ENCODE data around the gene COG7. TPM values are rescaled to one million over a fixed set of nuclear protein-coding genes. Genes with fewer than 3 reads are reported as not detected.

COG7 gene
- total and polyA plus RNA-seq, 3 donors from 2014 or later = 21.5 to 40.7 (median 35.1) TPM

GRCh38 chr16:23348579-23349469 lies 104.2 kb downstream of the COG7 start:
- Histone ChIP-seq H3K4me3 (no peak overlapping the region), H3K27ac (no peak overlapping the region), H3K27me3 (no peaks in the 10 kb centered on the region), H3K9me3 (no peaks in the 10 kb centered on the region), H3K4me1 (no peaks in the 10 kb centered on the region), H3K36me3 (ENCODE audit: low read depth, missing control alignments) (no peaks in the 10 kb centered on the region)
- intact Hi-C loops (cut with DNase I; ENCODE audit: low total_unique reads) = no loop called here
- DNase-seq = no peak
- TF ChIP-seq POLR2A (IDR thresholded peaks at IDR 0.05) (no peak), CTCF (IDR thresholded peaks at IDR 0.05) (no peak)
- WGBS, 2 donors = 63 to 71% methylated on average over 18 of the region's 18 CpGs

- H3K36me3 ChIP-seq (ENCODE audit: low read depth, missing control alignments) = no peaks in the 10 kb centered on the region
- no peak overlapping the region for H3K4me3 ChIP-seq
- DNase-seq = no peak
- no peaks in the 10 kb centered on the region for H3K27me3 ChIP-seq
- no peak for TF ChIP-seq CTCF (IDR thresholded peaks at IDR 0.05)
- no peak for TF ChIP-seq POLR2A (IDR thresholded peaks at IDR 0.05)
- H3K9me3 ChIP-seq = no peaks in the 10 kb centered on the region
- WGBS, 2 donors = 83 to 93% methylated on average over 5 of the region's 5 CpGs
- H3K27ac ChIP-seq = no peak overlapping the region
- intact Hi-C loops (cut with DNase I; ENCODE audit: low total_unique reads) = no loop called here
- no peaks in the 10 kb centered on the region for H3K4me1 ChIP-seq
These were observed 107.8 kb downstream of the COG7 start for GRCh38 chr16:23345237-23345636.

- Histone ChIP-seq H3K27ac (no peak overlapping the region), H3K9me3 (no peaks in the 10 kb centered on the region), H3K4me3 (no peak overlapping the region), H3K4me1 (no peaks in the 10 kb centered on the region), H3K36me3 (ENCODE audit: low read depth, missing control alignments) (no peaks in the 10 kb centered on the region), H3K27me3 (no peaks in the 10 kb centered on the region)
- DNase-seq = no peak
- WGBS, 2 donors = 66 to 72% methylated on average over 5 of the region's 5 CpGs
- TF ChIP-seq POLR2A (IDR thresholded peaks at IDR 0.05) (no peak), CTCF (IDR thresholded peaks at IDR 0.05) (no peak)
- intact Hi-C loops (cut with DNase I; ENCODE audit: low total_unique reads) = no loop called here
These were observed 109.1 kb downstream of the COG7 start for GRCh38 chr16:23343643-23344612.

GRCh38 chr16:23342083-23342640 lies 110.8 kb downstream of the COG7 start:
- no peaks in the 10 kb centered on the region for H3K27me3 ChIP-seq
- 63 to 74% methylated on average over 5 of the region's 5 CpGs for WGBS, 2 donors
- intact Hi-C loops (cut with DNase I; ENCODE audit: low total_unique reads) = no loop called here
- H3K27ac ChIP-seq = no peak overlapping the region
- TF ChIP-seq POLR2A (IDR thresholded peaks at IDR 0.05) = no peak
- TF ChIP-seq CTCF (IDR thresholded peaks at IDR 0.05) = no peak
- H3K4me3 ChIP-seq = no peak overlapping the region
- H3K9me3 ChIP-seq = no peaks in the 10 kb centered on the region
- no peaks in the 10 kb centered on the region for H3K4me1 ChIP-seq
- DNase-seq = no peak
- no peaks in the 10 kb centered on the region for H3K36me3 ChIP-seq (ENCODE audit: low read depth, missing control alignments)

All from testis (tissue), 3 donors.